HG03342 (cell line): ENCODE measurements around the gene PPP1R27.

Experiments
- ATAC-seq: cut with Tn5 transposase; IDR thresholded peaks from one replicate; pipeline ENCODE4 v1.9.1; 2021; ENCODE audit warnings: mild to moderate bottlenecking, moderate library complexity; ENCODE audit not compliant: unreplicated experiment

PPP1R27 gene

GRCh38 chr17:81822996-81823819 is 11.6 kb downstream of the PPP1R27 start:
- no peak for ATAC-seq

- ATAC-seq: no peak
Measured at GRCh38 chr17:81822312-81822637, 12.6 kb downstream of the PPP1R27 start.

GRCh38 chr17:81821603-81822311 is 13.1 kb downstream of the PPP1R27 start:
- no peak for ATAC-seq

GRCh38 chr17:81821147-81821546 is 13.7 kb downstream of the PPP1R27 start:
- ATAC-seq: no peak

- ATAC-seq: no peak
Measured at GRCh38 chr17:81819708-81820107, 15.1 kb downstream of the PPP1R27 start.

- no peak for ATAC-seq
Measured at GRCh38 chr17:81817758-81818147, 17.1 kb downstream of the PPP1R27 start.

- no peak for ATAC-seq
Measured at GRCh38 chr17:81815646-81815986, 19.2 kb downstream of the PPP1R27 start.

- no peak for ATAC-seq
Measured at GRCh38 chr17:81814748-81815645, 19.9 kb downstream of the PPP1R27 start.

- no peak for ATAC-seq
Measured at GRCh38 chr17:81813861-81814683, 20.8 kb downstream of the PPP1R27 start.

- ATAC-seq: no peak
Measured at GRCh38 chr17:81813371-81813684, 21.5 kb downstream of the PPP1R27 start.

GRCh38 chr17:81812571-81813370 is 22.1 kb downstream of the PPP1R27 start:
- ATAC-seq: no peak

GRCh38 chr17:81811705-81812570 is 22.9 kb downstream of the PPP1R27 start:
- no peak for ATAC-seq

GRCh38 chr17:81810892-81811704 is 23.8 kb downstream of the PPP1R27 start:
- no peak for ATAC-seq

- ATAC-seq: no peak
Measured at GRCh38 chr17:81810476-81810875, 24.4 kb downstream of the PPP1R27 start.

- ATAC-seq: no peak
Measured at GRCh38 chr17:81809556-81809998, 25.3 kb downstream of the PPP1R27 start.

- no peak for ATAC-seq
Measured at GRCh38 chr17:81808778-81809555, 25.9 kb downstream of the PPP1R27 start.

- ATAC-seq: no peak
Measured at GRCh38 chr17:81807839-81808238, 27.0 kb downstream of the PPP1R27 start.
